Left lung (tissue), 10 donors: ENCODE measurements around the gene WDPCP. TPM values are rescaled to one million over a fixed set of nuclear protein-coding genes. Genes with fewer than 3 reads are reported as not detected.
"Not testable (repeated sequence)": the region's sequence is repeated elsewhere in the genome, so short reads cannot be mapped to it uniquely, and the experiment has no call there.

Experiments used
- ATAC-seq: fragments of 200-7000 bp; cut with Tn5 transposase; one replicate; pipeline ENCODE4 v1.9.1; 2020; ENCODE audit warnings: moderate library complexity
- DNase-seq, 4 donors: peaks; one replicate each; pipeline ENCODE4 v3.0.0-alpha.2; 2013 to 2020
- H3K27ac ChIP-seq, 2 donors: fragments of 200-600 bp; sonication (generic) in 1 of 2; one replicate each; pipeline versions ENCODE4 v1.5.0 to v1.8.0; 2020 to 2021
- H3K27me3 ChIP-seq, 2 donors: fragments of 200-600 bp; sonication (generic) in 1 of 2; one replicate each; pipeline versions ENCODE4 v1.5.0 to v1.8.0; 2020 to 2021
- H3K36me3 ChIP-seq, 2 donors: fragments of 200-600 bp; sonication (generic) in 1 of 2; one replicate each; pipeline versions ENCODE4 v1.5.0 to v1.8.0; 2020 to 2021
- H3K4me1 ChIP-seq, 2 donors: fragments of 200-600 bp; one replicate each; pipeline ENCODE4 v1.8.0; 2021
- H3K4me3 ChIP-seq, 2 donors: fragments of 200-600 bp; sonication (generic) in 1 of 2; one replicate each; pipeline versions ENCODE4 v1.5.0 to v1.8.0; 2020 to 2021; ENCODE audit warnings: mild to moderate bottlenecking in 1 of 2
- H3K9me3 ChIP-seq, 2 donors: fragments of 200-600 bp; sonication (generic) in 1 of 2; one replicate each; pipeline versions ENCODE4 v1.5.0 to v1.8.0; 2020 to 2021
- CTCF ChIP-seq, 2 donors: fragments of 200-600 bp; sonication (generic) in 1 of 2; IDR thresholded peaks; one replicate each; pipeline versions ENCODE4 v1.5.0 to v1.8.0; 2021; ENCODE audit warnings: antibody characterized with exemption in 2 of 2
- intact Hi-C, 2 donors: fragments of 100-400 bp; cut with DNase I; formaldehyde crosslinking; loops; one replicate each; pipeline versions ENCODE4 v1.11.2 to v1.14.2; 2022
- polyA plus RNA-seq, 6 donors: library from polyadenylated mRNA; unstranded; fragments of 120-200 nt; gene quantifications; one replicate each; pipeline ENCODE4 v1.2.1, GENCODE V29; 2013; ENCODE audit not compliant: insufficient read length in 6 of 6
- total RNA-seq, 2 donors: library from RNA; stranded (reverse); fragmentation: NEBNext Ultra II Directional; extraction: Animal tissue kit (Norgen Biotek cat#: 25700); gene quantifications; one replicate each; pipeline ENCODE4 v1.2.1, GENCODE V29; 2021
- donor health status: DM: no; HTN: yes; CAD: no.
- donor health status: DM: no; HTN: no; CAD: no.

Gene WDPCP
- total and polyA plus RNA-seq, 8 donors: 9.0 to 17.5 (median 14.4) TPM

- no peak for ATAC-seq
- no peak for DNase-seq
- Histone ChIP-seq H3K36me3 (no peaks in the 10 kb centered on the region), H3K4me1 (no peaks in the 10 kb centered on the region), H3K9me3 (peaks cover 0 to 36% of the 10 kb centered on the region in 2 donors), H3K4me3 (no peak overlapping the region), H3K27ac (no peak overlapping the region), H3K27me3 (no peaks in the 10 kb centered on the region)
- no peak for TF ChIP-seq CTCF (IDR thresholded peaks at IDR 0.05)
- intact Hi-C loops: no loop called here
Measured at GRCh38 chr2:63572001-63572400, 16.3 kb downstream of the WDPCP start.

- Histone ChIP-seq H3K4me1 (no peaks in the 10 kb centered on the region), H3K4me3 (no peak overlapping the region), H3K27ac (no peak overlapping the region), H3K9me3 (peaks cover 0 to 40% of the 10 kb centered on the region in 2 donors), H3K36me3 (no peaks in the 10 kb centered on the region), H3K27me3 (no peaks in the 10 kb centered on the region)
- TF ChIP-seq CTCF (IDR thresholded peaks at IDR 0.05): no peak
- ATAC-seq (no peak), DNase-seq (no peak)
- intact Hi-C loops: no loop called here
Measured at GRCh38 chr2:63571291-63571690, 17.0 kb downstream of the WDPCP start.

DNA sequence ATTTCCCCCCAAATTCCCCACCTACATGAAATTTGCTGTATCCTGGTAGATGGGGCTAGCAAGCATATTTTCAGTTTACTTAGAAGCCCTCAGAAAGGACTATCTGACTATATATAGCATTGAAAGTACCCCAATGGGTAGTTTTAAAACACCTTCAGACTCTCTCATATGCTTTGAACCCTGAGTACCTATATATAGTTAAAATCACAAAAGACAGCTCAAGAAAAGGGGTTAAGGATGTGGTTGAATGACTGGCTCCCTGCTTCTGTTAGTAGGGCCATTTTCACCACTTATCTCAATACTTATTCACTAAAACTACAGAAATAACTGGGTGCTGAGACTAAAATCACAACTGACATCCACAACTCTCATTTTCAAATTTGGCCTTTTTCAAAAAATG is 18.5 kb downstream of the WDPCP start:
- intact Hi-C loops: no loop called here
- Histone ChIP-seq H3K4me3 (no peak overlapping the region), H3K4me1 (no peaks in the 10 kb centered on the region)

DNA sequence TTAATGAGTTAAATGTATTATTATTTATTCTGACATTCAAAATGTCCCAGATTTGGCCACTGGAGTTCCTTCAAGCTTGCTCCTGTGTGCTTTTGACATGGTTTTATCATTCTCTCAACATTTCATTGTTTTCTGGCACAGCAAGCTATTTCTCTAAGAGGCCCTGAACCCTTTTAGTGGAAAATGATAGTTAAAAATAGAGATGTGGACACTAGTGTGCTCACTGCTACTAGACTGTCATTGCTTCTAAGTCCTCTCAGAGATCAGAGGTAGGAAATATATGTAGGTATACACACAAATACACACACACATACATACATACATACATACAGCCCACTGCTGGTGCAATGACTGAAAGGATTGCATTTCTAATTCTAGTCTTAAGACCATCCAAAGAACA is 25.5 kb downstream of the WDPCP start:
- H3K4me3 ChIP-seq: no peak overlapping the region
- H3K27ac ChIP-seq: no peak overlapping the region
- peaks cover 0 to 41% of the 10 kb centered on the region in 2 donors for H3K9me3 ChIP-seq
- ATAC-seq (no peak), DNase-seq (no peak)
- no peaks in the 10 kb centered on the region for H3K36me3 ChIP-seq
- H3K4me1 ChIP-seq: no peaks in the 10 kb centered on the region
- no peaks in the 10 kb centered on the region for H3K27me3 ChIP-seq
- TF ChIP-seq CTCF (IDR thresholded peaks at IDR 0.05): no peak
- intact Hi-C loops: no loop called here

More for the DNA sequence above, 18.5 kb downstream of the WDPCP start:
- Histone ChIP-seq H3K9me3 (peaks cover 0 to 40% of the 10 kb centered on the region in 2 donors), H3K27ac (no peak overlapping the region), H3K27me3 (no peaks in the 10 kb centered on the region), H3K36me3 (no peaks in the 10 kb centered on the region)
- no peak for TF ChIP-seq CTCF (IDR thresholded peaks at IDR 0.05)
- DNase-seq: no peak
- no peak for ATAC-seq

GRCh38 chr2:63558922-63559321 is 29.4 kb downstream of the WDPCP start:
- H3K27me3 ChIP-seq, H3K4me1 ChIP-seq, H3K4me3 ChIP-seq, H3K27ac ChIP-seq, intact Hi-C loops, H3K36me3 ChIP-seq, DNase-seq, ATAC-seq: not testable (repeated sequence)
- H3K9me3 ChIP-seq: peaks cover 0 to 36% of the 10 kb centered on the region in 2 donors

- H3K4me3 ChIP-seq, H3K27ac ChIP-seq, H3K36me3 ChIP-seq, H3K4me1 ChIP-seq, intact Hi-C loops, DNase-seq, ATAC-seq, H3K27me3 ChIP-seq: not testable (repeated sequence)
- peaks cover 0 to 36% of the 10 kb centered on the region in 2 donors for H3K9me3 ChIP-seq
Measured at GRCh38 chr2:63557819-63558218, 30.5 kb downstream of the WDPCP start.
